WTC11 (cell line): ENCODE measurements around the gene AGTRAP. TPM values are rescaled to one million over a fixed set of nuclear protein-coding genes. Genes with fewer than 3 reads are reported as not detected.

Source experiments
- ATAC-seq: fragments of 200-7000 bp; cut with Tn5 transposase; 2 replicates; pipeline ENCODE4 v1.10.0; 2021; ENCODE audit warnings: mild to moderate bottlenecking, moderate library complexity
- CTCF ChIA-PET: fragments of 300-600 bp; sonication (Branson Sonifier 250); formaldehyde crosslinking; loops from one replicate; lab custom pipeline; 2021; ENCODE audit warnings: antibody characterized with exemption; lab: Charles Lee
- POLR2A ChIA-PET: fragments of 350-600 bp; sonication (Branson Sonifier 250); formaldehyde crosslinking; loops from one replicate; lab custom pipeline; 2021; ENCODE audit warnings: antibody characterized with exemption; lab: Charles Lee
- DNase-seq: peaks from one replicate; pipeline ENCODE4 v3.0.0; 2021; ENCODE audit warnings: low spot score
- H3K27ac Mint-ChIP-seq: 2 replicates; pipeline ENCODE4 v1.8.0; 2021; ENCODE audit warnings: mixed read lengths
- H3K27me3 Mint-ChIP-seq: 2 replicates; pipeline ENCODE4 v1.8.0; 2021; ENCODE audit warnings: low read depth, mild to moderate bottlenecking, moderate library complexity, mixed read lengths
- H3K36me3 Mint-ChIP-seq: 2 replicates; pipeline ENCODE4 v1.8.0; 2021; ENCODE audit warnings: mixed read lengths
- H3K4me1 Mint-ChIP-seq: 2 replicates; pipeline ENCODE4 v1.8.0; 2022; ENCODE audit warnings: mixed read lengths
- H3K4me3 Mint-ChIP-seq: 2 replicates; pipeline ENCODE4 v1.8.0; 2021; ENCODE audit warnings: mild to moderate bottlenecking, moderate library complexity, mixed read lengths
- H3K9me3 Mint-ChIP-seq: 2 replicates; pipeline ENCODE4 v1.8.0; 2021; ENCODE audit warnings: mixed read lengths
- AR ChIP-seq: fragments of 250-450 bp; sonication (Bioruptor Pico); IDR thresholded peaks from 2 replicates; pipeline ENCODE4 v1.9.0; 2021; ENCODE audit warnings: mild to moderate bottlenecking
- CDX4 ChIP-seq: fragments of 250-450 bp; sonication (Bioruptor Pico); IDR thresholded peaks from 2 replicates; pipeline ENCODE4 v1.9.0; 2021; ENCODE audit warnings: moderate library complexity, mild to moderate bottlenecking, inconsistent platforms, borderline replicate concordance
- CREM ChIP-seq: sonication (generic); formaldehyde crosslinking; IDR thresholded peaks from 2 replicates; pipeline ENCODE4 v1.8.1; 2022; ENCODE audit warnings: mild to moderate bottlenecking, missing genetic modification reagents, moderate library complexity
- GRHL2 ChIP-seq: fragments of 250-450 bp; sonication (Bioruptor Pico); IDR thresholded peaks from 2 replicates; pipeline ENCODE4 v1.8.0; 2022; ENCODE audit warnings: mild to moderate bottlenecking, moderate library complexity; ENCODE audit not compliant: insufficient replicate concordance, severe bottlenecking
- MYBL2 ChIP-seq: sonication (generic); formaldehyde crosslinking; IDR thresholded peaks from 2 replicates; pipeline ENCODE4 v1.8.1; 2023; ENCODE audit warnings: mild to moderate bottlenecking, moderate library complexity, missing genetic modification reagents
- NFYB ChIP-seq: sonication (generic); formaldehyde crosslinking; conservative IDR thresholded peaks from 2 replicates; pipeline ENCODE4 v1.8.0; 2022; ENCODE audit warnings: low read depth, missing genetic modification reagents
- TEAD4 ChIP-seq: sonication (generic); formaldehyde crosslinking; IDR thresholded peaks from 2 replicates; pipeline ENCODE4 v1.8.0; 2022; ENCODE audit warnings: mild to moderate bottlenecking, missing genetic modification reagents
- ZNF121 ChIP-seq: sonication (generic); formaldehyde crosslinking; IDR thresholded peaks from 2 replicates; pipeline ENCODE4 v1.8.0; 2023; ENCODE audit warnings: missing genetic modification reagents
- ZNF263 ChIP-seq: sonication (generic); formaldehyde crosslinking; IDR thresholded peaks from 2 replicates; pipeline ENCODE4 v1.8.1; 2022; ENCODE audit warnings: low read depth, mild to moderate bottlenecking, moderate library complexity, missing genetic modification reagents
- ZNF512 ChIP-seq: sonication (generic); formaldehyde crosslinking; IDR thresholded peaks from 2 replicates; pipeline ENCODE4 v1.8.1; 2022; ENCODE audit warnings: missing genetic modification reagents, borderline replicate concordance
- total RNA-seq: library from RNA; stranded (reverse); gene quantifications from 3 replicates; pipeline ENCODE4 v1.2.3, GENCODE V29; 2021
- TF ChIP-seq, protein P1 (sequence below): sonication (generic); formaldehyde crosslinking; IDR thresholded peaks from 2 replicates; pipeline ENCODE4 v1.8.1; 2022; ENCODE audit warnings: low read depth, missing genetic modification reagents, borderline replicate concordance
- TF ChIP-seq, protein P2 (sequence below): sonication (generic); formaldehyde crosslinking; IDR thresholded peaks from 2 replicates; pipeline ENCODE4 v1.8.0; 2022; ENCODE audit warnings: mild to moderate bottlenecking, missing genetic modification reagents
- TF ChIP-seq, protein P3 (sequence below): sonication (generic); formaldehyde crosslinking; IDR thresholded peaks from 2 replicates; pipeline ENCODE4 v1.8.1; 2023; ENCODE audit warnings: mild to moderate bottlenecking, missing genetic modification reagents, borderline replicate concordance
- TF ChIP-seq, protein P4 (sequence below): fragments of 250-450 bp; sonication (Bioruptor Pico); IDR thresholded peaks from 2 replicates; pipeline ENCODE4 v2.1.2; 2022; ENCODE audit warnings: mild to moderate bottlenecking, moderate library complexity

AGTRAP gene
- total RNA-seq, 1 experiment from 2014 or later = 81.6 TPM

DNA sequence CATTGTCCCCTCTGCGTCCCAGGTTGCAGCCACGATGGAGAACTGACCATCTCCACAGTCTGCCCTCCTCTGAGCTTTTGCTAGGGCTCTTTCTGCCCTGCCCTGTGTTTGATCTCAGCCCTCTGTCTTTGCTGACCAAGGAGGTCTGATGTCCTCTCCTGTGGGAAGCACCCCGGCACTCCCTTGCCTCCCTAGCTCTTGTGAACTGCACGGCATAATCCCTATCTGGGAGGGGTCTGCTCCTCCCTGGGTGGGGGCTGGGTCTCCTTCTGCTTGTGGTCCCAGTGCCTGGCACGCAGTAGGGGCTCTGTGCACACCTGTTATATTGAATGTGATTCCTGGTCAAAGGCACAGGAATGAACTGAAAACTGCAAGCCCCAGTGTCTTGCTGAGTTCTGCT lies 42.0 kb upstream of the AGTRAP start:
- no peaks in the 10 kb centered on the region for H3K27me3 Mint-ChIP-seq
- ChIA-PET CTCF (interaction anchor here (1.7 to 5.6 kb wide), 4 partner anchors 11 to 30 kb away, joined by 7 to 25 read pairs (median 20); partner anchors contain the start of gene FBXO6), POLR2A (interaction anchor here (1.8 kb wide), 1 partner anchor 29 kb away, joined by 10 read pairs; the partner anchor contains the start of gene FBXO6)
- DNase-seq (no peak), ATAC-seq (no peak)
- no peak for TF ChIP-seq AR (CRISPR knock-in tag)
- H3K27ac Mint-ChIP-seq = peak overlapping the region; percentile 52; the same call in 1 of the 2 replicates
- H3K36me3 Mint-ChIP-seq = peaks cover 2% of the 10 kb centered on the region; the same call in 1 of the 2 replicates
- peak overlapping the region; percentile 44 for H3K4me3 Mint-ChIP-seq
- no peaks in the 10 kb centered on the region for H3K9me3 Mint-ChIP-seq
- peaks cover 51% of the 10 kb centered on the region for H3K4me1 Mint-ChIP-seq

DNA sequence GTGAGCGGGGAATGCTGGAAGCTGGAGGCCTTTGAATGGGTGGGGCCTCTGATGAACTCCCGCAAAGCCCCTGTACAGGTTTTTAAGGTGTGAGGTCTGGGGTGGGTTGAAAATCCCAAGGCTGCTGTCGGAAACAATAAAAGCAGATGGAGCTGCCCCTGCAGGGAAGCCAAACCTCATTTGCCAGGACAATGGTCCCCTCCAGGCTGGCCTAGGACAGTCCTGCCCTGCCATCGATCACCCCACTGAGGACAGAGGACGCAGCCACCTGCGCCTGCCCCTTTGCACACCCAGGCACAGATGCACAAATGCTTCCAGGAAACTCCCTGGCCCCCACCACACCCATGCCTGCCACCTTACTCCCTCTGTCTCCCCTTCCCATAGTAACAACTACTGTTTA lies 40.1 kb upstream of the AGTRAP start:
- DNase-seq (no peak), ATAC-seq (no peak)
- ChIA-PET CTCF (interaction anchor here (1.0 to 5.6 kb wide), 6 partner anchors 12 to 89 kb away, joined by 3 to 25 read pairs (median 13); partner anchors contain the start of gene FBXO6), POLR2A (interaction anchor here (0.6 kb wide), 1 partner anchor 23 kb away, joined by 3 read pairs; no protein-coding TSS in a partner anchor)
- Mint-ChIP-seq H3K27me3 (no peaks in the 10 kb centered on the region), H3K4me3 (no peak overlapping the region), H3K36me3 (no peaks in the 10 kb centered on the region), H3K9me3 (no peaks in the 10 kb centered on the region), H3K4me1 (peaks cover 42% of the 10 kb centered on the region), H3K27ac (no peak overlapping the region)
- TF ChIP-seq CREM (CRISPR knock-in tag) = no peak
- TF ChIP-seq MYBL2 (CRISPR knock-in tag) = no peak
- TF ChIP-seq, protein P1, sequence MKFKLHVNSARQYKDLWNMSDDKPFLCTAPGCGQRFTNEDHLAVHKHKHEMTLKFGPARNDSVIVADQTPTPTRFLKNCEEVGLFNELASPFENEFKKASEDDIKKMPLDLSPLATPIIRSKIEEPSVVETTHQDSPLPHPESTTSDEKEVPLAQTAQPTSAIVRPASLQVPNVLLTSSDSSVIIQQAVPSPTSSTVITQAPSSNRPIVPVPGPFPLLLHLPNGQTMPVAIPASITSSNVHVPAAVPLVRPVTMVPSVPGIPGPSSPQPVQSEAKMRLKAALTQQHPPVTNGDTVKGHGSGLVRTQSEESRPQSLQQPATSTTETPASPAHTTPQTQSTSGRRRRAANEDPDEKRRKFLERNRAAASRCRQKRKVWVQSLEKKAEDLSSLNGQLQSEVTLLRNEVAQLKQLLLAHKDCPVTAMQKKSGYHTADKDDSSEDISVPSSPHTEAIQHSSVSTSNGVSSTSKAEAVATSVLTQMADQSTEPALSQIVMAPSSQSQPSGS (CRISPR knock-in tag) = no peak
- TF ChIP-seq TEAD4 (CRISPR knock-in tag) = no peak
- no peak for TF ChIP-seq GRHL2 (CRISPR knock-in tag)
- TF ChIP-seq ZNF263 = no peak
- TF ChIP-seq, protein P2, sequence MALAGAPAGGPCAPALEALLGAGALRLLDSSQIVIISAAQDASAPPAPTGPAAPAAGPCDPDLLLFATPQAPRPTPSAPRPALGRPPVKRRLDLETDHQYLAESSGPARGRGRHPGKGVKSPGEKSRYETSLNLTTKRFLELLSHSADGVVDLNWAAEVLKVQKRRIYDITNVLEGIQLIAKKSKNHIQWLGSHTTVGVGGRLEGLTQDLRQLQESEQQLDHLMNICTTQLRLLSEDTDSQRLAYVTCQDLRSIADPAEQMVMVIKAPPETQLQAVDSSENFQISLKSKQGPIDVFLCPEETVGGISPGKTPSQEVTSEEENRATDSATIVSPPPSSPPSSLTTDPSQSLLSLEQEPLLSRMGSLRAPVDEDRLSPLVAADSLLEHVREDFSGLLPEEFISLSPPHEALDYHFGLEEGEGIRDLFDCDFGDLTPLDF (CRISPR knock-in tag) = no peak
- no peak for TF ChIP-seq ZNF512 (CRISPR knock-in tag)
- no peak for TF ChIP-seq NFYB (CRISPR knock-in tag)
- TF ChIP-seq CDX4 = no peak
- TF ChIP-seq, protein P3, sequence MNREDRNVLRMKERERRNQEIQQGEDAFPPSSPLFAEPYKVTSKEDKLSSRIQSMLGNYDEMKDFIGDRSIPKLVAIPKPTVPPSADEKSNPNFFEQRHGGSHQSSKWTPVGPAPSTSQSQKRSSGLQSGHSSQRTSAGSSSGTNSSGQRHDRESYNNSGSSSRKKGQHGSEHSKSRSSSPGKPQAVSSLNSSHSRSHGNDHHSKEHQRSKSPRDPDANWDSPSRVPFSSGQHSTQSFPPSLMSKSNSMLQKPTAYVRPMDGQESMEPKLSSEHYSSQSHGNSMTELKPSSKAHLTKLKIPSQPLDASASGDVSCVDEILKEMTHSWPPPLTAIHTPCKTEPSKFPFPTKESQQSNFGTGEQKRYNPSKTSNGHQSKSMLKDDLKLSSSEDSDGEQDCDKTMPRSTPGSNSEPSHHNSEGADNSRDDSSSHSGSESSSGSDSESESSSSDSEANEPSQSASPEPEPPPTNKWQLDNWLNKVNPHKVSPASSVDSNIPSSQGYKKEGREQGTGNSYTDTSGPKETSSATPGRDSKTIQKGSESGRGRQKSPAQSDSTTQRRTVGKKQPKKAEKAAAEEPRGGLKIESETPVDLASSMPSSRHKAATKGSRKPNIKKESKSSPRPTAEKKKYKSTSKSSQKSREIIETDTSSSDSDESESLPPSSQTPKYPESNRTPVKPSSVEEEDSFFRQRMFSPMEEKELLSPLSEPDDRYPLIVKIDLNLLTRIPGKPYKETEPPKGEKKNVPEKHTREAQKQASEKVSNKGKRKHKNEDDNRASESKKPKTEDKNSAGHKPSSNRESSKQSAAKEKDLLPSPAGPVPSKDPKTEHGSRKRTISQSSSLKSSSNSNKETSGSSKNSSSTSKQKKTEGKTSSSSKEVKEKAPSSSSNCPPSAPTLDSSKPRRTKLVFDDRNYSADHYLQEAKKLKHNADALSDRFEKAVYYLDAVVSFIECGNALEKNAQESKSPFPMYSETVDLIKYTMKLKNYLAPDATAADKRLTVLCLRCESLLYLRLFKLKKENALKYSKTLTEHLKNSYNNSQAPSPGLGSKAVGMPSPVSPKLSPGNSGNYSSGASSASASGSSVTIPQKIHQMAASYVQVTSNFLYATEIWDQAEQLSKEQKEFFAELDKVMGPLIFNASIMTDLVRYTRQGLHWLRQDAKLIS (CRISPR knock-in tag) = no peak
- TF ChIP-seq, protein P4, sequence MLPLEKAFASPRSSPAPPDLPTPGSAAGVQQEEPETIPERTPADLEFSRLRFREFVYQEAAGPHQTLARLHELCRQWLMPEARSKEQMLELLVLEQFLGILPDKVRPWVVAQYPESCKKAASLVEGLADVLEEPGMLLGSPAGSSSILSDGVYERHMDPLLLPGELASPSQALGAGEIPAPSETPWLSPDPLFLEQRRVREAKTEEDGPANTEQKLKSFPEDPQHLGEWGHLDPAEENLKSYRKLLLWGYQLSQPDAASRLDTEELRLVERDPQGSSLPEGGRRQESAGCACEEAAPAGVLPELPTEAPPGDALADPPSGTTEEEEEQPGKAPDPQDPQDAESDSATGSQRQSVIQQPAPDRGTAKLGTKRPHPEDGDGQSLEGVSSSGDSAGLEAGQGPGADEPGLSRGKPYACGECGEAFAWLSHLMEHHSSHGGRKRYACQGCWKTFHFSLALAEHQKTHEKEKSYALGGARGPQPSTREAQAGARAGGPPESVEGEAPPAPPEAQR = no peak
- TF ChIP-seq ZNF121 = no peak
